ENCODE measurements around the gene GPR35.

The GPR35 gene

DNA sequence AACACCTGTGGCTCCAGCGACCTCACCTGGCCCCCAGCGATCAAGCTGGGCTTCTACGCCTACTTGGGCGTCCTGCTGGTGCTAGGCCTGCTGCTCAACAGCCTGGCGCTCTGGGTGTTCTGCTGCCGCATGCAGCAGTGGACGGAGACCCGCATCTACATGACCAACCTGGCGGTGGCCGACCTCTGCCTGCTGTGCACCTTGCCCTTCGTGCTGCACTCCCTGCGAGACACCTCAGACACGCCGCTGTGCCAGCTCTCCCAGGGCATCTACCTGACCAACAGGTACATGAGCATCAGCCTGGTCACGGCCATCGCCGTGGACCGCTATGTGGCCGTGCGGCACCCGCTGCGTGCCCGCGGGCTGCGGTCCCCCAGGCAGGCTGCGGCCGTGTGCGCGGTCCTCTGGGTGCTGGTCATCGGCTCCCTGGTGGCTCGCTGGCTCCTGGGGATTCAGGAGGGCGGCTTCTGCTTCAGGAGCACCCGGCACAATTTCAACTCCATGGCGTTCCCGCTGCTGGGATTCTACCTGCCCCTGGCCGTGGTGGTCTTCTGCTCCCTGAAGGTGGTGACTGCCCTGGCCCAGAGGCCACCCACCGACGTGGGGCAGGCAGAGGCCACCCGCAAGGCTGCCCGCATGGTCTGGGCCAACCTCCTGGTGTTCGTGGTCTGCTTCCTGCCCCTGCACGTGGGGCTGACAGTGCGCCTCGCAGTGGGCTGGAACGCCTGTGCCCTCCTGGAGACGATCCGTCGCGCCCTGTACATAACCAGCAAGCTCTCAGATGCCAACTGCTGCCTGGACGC, 4.9 kb downstream of the GPR35 start:
- peaks cover 1 to 4% of the 10 kb centered on the region in 2 donors for H3K9me3 ChIP-seq (ENCODE audit: control insufficient read depth in 2 of 2, low read length in 2 of 2)
- no peak overlapping the region for H3K4me3 ChIP-seq (ENCODE audit: low read length in 2 of 2)
- H3K9ac ChIP-seq (ENCODE audit: low read depth in 1 of 2, low read length in 2 of 2): no peak overlapping the region
- no peaks in the 10 kb centered on the region for H3K27me3 ChIP-seq (ENCODE audit: control insufficient read depth in 2 of 2, insufficient read depth in 2 of 2, low read length in 2 of 2)
- H3K36me3 ChIP-seq (ENCODE audit: control insufficient read depth in 2 of 2, insufficient read depth in 2 of 2, low read length in 2 of 2): peaks cover 10 to 14% of the 10 kb centered on the region in 2 donors
- H3K27ac ChIP-seq (ENCODE audit: low read depth in 2 of 2, low read length in 2 of 2): no peak overlapping the region
- no peaks in the 10 kb centered on the region for H3K4me1 ChIP-seq (ENCODE audit: control insufficient read depth in 2 of 2, insufficient read depth in 2 of 2, low read length in 2 of 2)

DNA sequence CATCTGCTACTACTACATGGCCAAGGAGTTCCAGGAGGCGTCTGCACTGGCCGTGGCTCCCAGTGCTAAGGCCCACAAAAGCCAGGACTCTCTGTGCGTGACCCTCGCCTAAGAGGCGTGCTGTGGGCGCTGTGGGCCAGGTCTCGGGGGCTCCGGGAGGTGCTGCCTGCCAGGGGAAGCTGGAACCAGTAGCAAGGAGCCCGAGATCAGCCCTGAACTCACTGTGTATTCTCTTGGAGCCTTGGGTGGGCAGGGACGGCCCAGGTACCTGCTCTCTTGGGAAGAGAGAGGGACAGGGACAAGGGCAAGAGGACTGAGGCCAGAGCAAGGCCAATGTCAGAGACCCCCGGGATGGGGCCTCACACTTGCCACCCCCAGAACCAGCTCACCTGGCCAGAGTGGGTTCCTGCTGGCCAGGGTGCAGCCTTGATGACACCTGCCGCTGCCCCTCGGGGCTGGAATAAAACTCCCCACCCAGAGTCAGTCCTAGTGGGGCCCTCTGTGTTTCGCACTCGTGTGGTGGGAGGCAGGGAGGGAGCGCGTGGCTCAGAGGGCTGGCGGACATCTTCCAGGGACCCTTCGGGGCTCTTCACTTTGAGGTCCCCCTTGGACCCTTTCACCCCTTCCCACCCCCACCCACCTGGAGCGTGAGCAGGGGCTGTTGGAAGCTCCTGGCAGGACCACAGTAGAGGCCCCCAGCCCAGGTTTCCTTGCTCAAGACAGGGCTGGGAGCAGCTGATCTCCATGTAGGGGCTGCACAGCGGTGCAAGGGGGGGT, 5.7 kb downstream of the GPR35 start:
- H3K9ac ChIP-seq (ENCODE audit: low read depth in 1 of 2, low read length in 2 of 2): no peak overlapping the region
- no peaks in the 10 kb centered on the region for H3K27me3 ChIP-seq (ENCODE audit: control insufficient read depth in 2 of 2, insufficient read depth in 2 of 2, low read length in 2 of 2)
- peaks cover 10 to 14% of the 10 kb centered on the region in 2 donors for H3K36me3 ChIP-seq (ENCODE audit: control insufficient read depth in 2 of 2, insufficient read depth in 2 of 2, low read length in 2 of 2)
- H3K9me3 ChIP-seq (ENCODE audit: control insufficient read depth in 2 of 2, low read length in 2 of 2): peaks cover 1 to 4% of the 10 kb centered on the region in 2 donors
- H3K27ac ChIP-seq (ENCODE audit: low read depth in 2 of 2, low read length in 2 of 2): no peak overlapping the region
- H3K4me3 ChIP-seq (ENCODE audit: low read length in 2 of 2): no peak overlapping the region
- no peaks in the 10 kb centered on the region for H3K4me1 ChIP-seq (ENCODE audit: control insufficient read depth in 2 of 2, insufficient read depth in 2 of 2, low read length in 2 of 2)

DNA sequence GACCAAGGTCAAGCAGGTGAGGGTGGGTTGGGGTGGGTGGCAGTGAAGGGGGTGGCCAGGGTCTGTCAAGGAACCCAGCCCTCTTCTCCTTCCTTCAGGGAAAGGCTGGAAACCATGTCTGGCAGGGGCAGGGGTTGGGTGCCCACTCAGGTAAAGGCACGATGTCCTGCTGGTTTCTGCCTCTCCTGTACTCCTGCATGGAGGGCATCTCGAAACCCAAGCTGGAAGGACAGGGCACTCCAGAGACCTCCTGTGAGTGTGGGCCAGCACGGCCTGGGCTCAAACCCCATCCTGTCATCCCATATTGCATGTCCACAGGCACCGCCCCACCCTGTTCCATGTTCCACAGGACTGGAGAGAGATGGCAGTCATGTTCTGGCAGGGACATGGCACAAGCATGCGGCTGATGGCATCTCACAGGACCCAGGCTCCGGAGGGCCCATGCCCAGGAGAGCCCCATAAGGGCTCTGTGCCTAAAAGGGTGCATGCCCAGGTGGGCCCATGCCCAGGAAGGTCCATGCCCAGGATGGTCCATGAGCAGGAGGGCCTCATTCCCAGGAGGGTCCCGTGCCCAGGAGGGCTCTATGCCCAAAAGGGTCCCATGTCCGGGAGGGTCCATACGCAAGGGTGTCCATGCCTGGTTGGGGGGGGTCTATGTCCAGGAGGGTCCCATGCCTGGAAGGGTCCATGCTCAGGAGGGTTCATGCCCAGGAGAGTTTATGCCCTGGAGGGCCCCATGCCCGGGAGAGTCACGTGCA, 6.4 kb downstream of the GPR35 start:
- H3K27ac ChIP-seq (ENCODE audit: low read depth in 2 of 2, low read length in 2 of 2): no peak overlapping the region
- peaks cover 10 to 14% of the 10 kb centered on the region in 2 donors for H3K36me3 ChIP-seq (ENCODE audit: control insufficient read depth in 2 of 2, insufficient read depth in 2 of 2, low read length in 2 of 2)
- peaks cover 1 to 4% of the 10 kb centered on the region in 2 donors for H3K9me3 ChIP-seq (ENCODE audit: control insufficient read depth in 2 of 2, low read length in 2 of 2)
- no peaks in the 10 kb centered on the region for H3K27me3 ChIP-seq (ENCODE audit: control insufficient read depth in 2 of 2, insufficient read depth in 2 of 2, low read length in 2 of 2)
- no peak overlapping the region for H3K4me3 ChIP-seq (ENCODE audit: low read length in 2 of 2)
- H3K4me1 ChIP-seq (ENCODE audit: control insufficient read depth in 2 of 2, insufficient read depth in 2 of 2, low read length in 2 of 2): no peaks in the 10 kb centered on the region
- H3K9ac ChIP-seq (ENCODE audit: low read depth in 1 of 2, low read length in 2 of 2): no peak overlapping the region

DNA sequence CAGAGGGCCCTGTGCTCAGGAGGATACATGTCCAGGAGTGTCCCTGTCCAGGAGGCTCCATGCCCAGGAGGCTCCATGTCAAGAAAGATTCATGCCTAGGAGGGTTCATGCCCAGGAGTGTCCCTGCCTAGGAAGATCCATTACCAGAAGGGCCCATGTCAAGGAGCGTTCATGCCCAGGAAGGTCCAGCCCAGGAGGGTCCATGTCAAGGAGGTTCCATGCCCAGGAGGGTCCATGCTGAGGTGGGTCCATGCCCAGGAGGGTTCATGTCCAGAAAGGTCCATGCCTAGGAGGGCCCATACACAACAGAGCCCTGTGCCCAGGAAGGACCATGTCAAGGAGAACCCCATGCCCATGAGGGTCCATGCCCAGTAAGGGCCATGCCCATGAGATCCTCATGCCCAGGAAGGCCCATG, 7.0 kb downstream of the GPR35 start:
- no peaks in the 10 kb centered on the region for H3K4me1 ChIP-seq (ENCODE audit: control insufficient read depth in 2 of 2, insufficient read depth in 2 of 2, low read length in 2 of 2)
- H3K27me3 ChIP-seq (ENCODE audit: control insufficient read depth in 2 of 2, insufficient read depth in 2 of 2, low read length in 2 of 2): no peaks in the 10 kb centered on the region
- no peak overlapping the region for H3K27ac ChIP-seq (ENCODE audit: low read depth in 2 of 2, low read length in 2 of 2)
- peaks cover 10 to 11% of the 10 kb centered on the region in 2 donors for H3K36me3 ChIP-seq (ENCODE audit: control insufficient read depth in 2 of 2, insufficient read depth in 2 of 2, low read length in 2 of 2)
- H3K9me3 ChIP-seq (ENCODE audit: control insufficient read depth in 2 of 2, low read length in 2 of 2): peaks cover 1 to 4% of the 10 kb centered on the region in 2 donors
- H3K9ac ChIP-seq (ENCODE audit: low read depth in 1 of 2, low read length in 2 of 2): no peak overlapping the region
- H3K4me3 ChIP-seq (ENCODE audit: low read length in 2 of 2): no peak overlapping the region

DNA sequence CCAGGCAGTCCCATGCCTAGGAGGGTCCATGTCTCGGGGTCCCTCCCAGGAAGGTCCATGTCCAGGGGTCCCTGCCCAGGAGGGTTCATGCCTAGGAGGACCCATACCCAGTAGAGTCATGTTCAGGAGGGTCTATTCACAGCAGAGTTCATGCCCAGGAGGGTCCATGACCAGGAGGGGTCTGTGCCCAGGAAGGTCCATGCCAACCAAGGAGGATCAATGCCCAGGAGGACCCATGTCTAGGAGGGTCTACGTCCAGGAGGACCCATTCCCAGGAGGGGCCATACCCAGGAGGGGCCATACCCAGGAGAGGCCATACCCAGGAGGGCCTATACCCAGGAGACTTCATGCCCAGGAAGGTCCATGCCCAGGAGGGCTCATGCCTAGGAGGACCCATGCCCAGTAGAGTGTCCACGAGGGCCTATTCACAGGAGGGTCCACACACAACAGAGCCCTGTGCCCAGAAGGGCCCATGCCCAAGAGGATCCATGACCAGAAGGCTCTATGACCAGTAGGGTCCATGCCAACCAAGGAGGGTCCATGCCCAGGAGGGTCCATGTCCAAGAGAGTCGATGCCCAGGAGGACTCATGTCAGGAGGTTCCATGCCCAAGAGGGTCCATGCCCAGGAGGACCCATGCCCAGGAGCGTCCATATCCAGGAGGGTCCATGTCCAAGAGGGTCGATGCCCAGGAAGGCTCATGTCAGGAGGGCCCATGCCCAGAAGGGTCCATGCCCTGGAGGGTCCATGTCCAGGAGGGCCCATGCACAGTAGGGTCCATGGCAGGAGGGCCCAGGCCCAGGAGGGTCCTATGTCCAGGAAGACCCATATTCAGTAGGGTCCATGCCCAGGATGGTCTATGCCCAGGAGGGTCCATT, 10.1 kb downstream of the GPR35 start:
- Histone ChIP-seq H3K4me1 (ENCODE audit: control insufficient read depth in 2 of 2, insufficient read depth in 2 of 2, low read length in 2 of 2) (no peaks in the 10 kb centered on the region), H3K27ac (ENCODE audit: low read depth in 2 of 2, low read length in 2 of 2) (no peak overlapping the region), H3K27me3 (ENCODE audit: control insufficient read depth in 2 of 2, insufficient read depth in 2 of 2, low read length in 2 of 2) (peaks cover 0 to 4% of the 10 kb centered on the region in 2 donors), H3K9ac (ENCODE audit: low read depth in 1 of 2, low read length in 2 of 2) (no peak overlapping the region), H3K9me3 (ENCODE audit: control insufficient read depth in 2 of 2, low read length in 2 of 2) (peaks cover 1 to 4% of the 10 kb centered on the region in 2 donors), H3K36me3 (ENCODE audit: control insufficient read depth in 2 of 2, insufficient read depth in 2 of 2, low read length in 2 of 2) (peaks cover 3 to 5% of the 10 kb centered on the region in 2 donors), H3K4me3 (ENCODE audit: low read length in 2 of 2) (no peak overlapping the region)

DNA sequence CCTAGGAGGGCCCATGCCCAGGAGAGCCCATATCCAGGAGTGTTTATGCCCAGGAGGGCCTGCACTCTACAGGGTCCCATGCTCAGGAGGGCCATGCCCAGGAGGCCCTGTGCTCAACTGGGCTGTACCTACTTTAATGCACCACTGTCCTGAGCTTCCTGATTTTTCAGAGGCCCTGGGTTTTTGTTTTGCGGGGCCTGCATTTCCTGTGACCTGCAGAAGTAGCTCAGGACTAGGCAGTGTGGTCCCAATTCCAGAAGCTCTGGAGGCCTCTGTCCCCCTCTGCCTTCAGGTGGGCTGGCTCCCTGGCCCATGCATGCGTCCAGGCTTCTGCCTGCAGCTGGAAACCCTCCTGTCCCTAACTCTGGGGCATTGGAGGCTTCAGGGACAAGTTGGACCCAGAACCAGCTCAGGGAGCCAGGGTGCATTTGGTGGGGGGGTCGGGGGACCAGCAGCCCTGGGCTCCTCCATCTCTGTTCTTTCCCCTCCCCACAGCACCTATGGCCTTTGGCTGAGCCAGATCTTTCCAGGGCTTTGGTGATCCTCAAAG, 10.8 kb downstream of the GPR35 start:
- Histone ChIP-seq H3K27ac (ENCODE audit: low read depth in 2 of 2, low read length in 2 of 2) (no peak overlapping the region), H3K27me3 (ENCODE audit: control insufficient read depth in 2 of 2, insufficient read depth in 2 of 2, low read length in 2 of 2) (peaks cover 0 to 4% of the 10 kb centered on the region in 2 donors), H3K9me3 (ENCODE audit: control insufficient read depth in 2 of 2, low read length in 2 of 2) (peaks cover 1 to 4% of the 10 kb centered on the region in 2 donors), H3K36me3 (ENCODE audit: control insufficient read depth in 2 of 2, insufficient read depth in 2 of 2, low read length in 2 of 2) (peaks cover 0 to 3% of the 10 kb centered on the region in 2 donors), H3K4me3 (ENCODE audit: low read length in 2 of 2) (no peak overlapping the region), H3K9ac (ENCODE audit: low read depth in 1 of 2, low read length in 2 of 2) (no peak overlapping the region), H3K4me1 (ENCODE audit: control insufficient read depth in 2 of 2, insufficient read depth in 2 of 2, low read length in 2 of 2) (no peaks in the 10 kb centered on the region)

DNA sequence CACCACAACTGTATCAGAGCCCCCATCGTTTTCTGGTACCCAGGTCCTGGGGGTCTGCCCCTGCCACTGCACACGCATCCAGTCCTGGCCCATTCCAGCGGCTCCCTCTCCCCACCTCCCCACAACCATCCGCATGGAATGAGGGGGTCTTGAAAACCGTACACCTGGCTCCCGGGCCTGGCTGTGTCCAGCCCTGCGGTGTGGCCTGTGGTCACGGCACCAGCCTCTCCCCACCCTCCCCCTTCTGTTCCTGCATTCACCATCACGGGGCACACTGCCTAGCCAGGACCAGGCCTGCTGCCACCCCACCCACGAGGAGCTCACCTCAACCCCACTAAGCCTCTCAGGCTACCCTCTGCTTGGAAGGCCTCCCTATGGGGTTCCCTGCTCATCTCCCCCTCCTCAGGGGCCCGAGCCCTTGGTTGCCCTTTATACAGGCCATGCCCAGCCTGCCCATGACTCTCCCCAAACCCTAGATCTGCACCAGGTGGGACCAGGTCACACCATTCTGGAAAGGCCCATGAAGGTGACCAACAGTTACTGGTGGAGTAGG, 11.4 kb downstream of the GPR35 start:
- no peak overlapping the region for H3K4me3 ChIP-seq (ENCODE audit: low read length in 2 of 2)
- H3K27me3 ChIP-seq (ENCODE audit: control insufficient read depth in 2 of 2, insufficient read depth in 2 of 2, low read length in 2 of 2): peaks cover 0 to 4% of the 10 kb centered on the region in 2 donors
- H3K36me3 ChIP-seq (ENCODE audit: control insufficient read depth in 2 of 2, insufficient read depth in 2 of 2, low read length in 2 of 2): peaks cover 0 to 2% of the 10 kb centered on the region in 2 donors
- no peak overlapping the region for H3K9ac ChIP-seq (ENCODE audit: low read depth in 1 of 2, low read length in 2 of 2)
- H3K4me1 ChIP-seq (ENCODE audit: control insufficient read depth in 2 of 2, insufficient read depth in 2 of 2, low read length in 2 of 2): no peaks in the 10 kb centered on the region
- peaks cover 1 to 4% of the 10 kb centered on the region in 2 donors for H3K9me3 ChIP-seq (ENCODE audit: control insufficient read depth in 2 of 2, low read length in 2 of 2)
- no peak overlapping the region for H3K27ac ChIP-seq (ENCODE audit: low read depth in 2 of 2, low read length in 2 of 2)

DNA sequence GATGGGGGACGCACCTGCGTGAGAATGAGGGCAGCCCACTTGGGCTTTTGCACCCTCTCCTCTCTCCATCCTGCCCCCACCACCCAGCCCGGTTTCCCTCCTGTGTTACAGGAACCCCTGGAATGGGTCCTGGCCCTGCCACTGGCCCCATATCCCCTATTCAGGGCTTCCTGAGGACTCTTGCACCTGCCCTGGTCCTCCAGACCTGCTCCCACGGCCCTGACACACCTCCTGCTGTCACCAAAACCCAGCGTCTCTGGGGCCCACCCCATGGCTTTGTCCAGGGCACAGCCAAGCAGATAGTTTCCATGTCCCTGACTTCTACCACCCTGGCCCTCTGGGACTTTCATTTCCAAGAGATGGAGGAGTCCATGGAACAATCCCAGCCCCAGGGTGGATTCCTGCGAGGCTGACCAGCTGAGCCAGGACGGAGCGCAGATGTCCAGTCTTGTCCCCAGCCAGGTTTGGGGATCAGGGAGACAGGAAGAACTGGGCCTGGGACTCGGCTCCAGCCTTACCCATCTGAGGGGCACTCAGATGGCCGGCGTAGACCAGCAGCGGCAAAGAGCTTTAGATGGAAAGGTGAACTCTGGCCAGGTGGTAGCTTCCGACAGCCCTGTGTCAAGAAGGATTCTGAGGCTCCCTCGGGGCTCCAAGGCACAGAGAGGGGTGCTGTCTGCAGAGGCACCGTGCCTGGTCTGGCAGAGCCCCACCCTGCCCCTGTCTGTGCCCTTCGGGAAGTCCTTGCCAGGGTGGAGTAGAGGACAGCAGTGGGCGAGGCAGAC, 12.0 kb downstream of the GPR35 start:
- Histone ChIP-seq H3K9ac (ENCODE audit: low read depth in 1 of 2, low read length in 2 of 2) (no peak overlapping the region), H3K27me3 (ENCODE audit: control insufficient read depth in 2 of 2, insufficient read depth in 2 of 2, low read length in 2 of 2) (peaks cover 0 to 4% of the 10 kb centered on the region in 2 donors), H3K4me3 (ENCODE audit: low read length in 2 of 2) (no peak overlapping the region), H3K27ac (ENCODE audit: low read depth in 2 of 2, low read length in 2 of 2) (no peak overlapping the region), H3K36me3 (ENCODE audit: control insufficient read depth in 2 of 2, insufficient read depth in 2 of 2, low read length in 2 of 2) (no peaks in the 10 kb centered on the region), H3K9me3 (ENCODE audit: control insufficient read depth in 2 of 2, low read length in 2 of 2) (peaks cover 1 to 4% of the 10 kb centered on the region in 2 donors), H3K4me1 (ENCODE audit: control insufficient read depth in 2 of 2, insufficient read depth in 2 of 2, low read length in 2 of 2) (no peaks in the 10 kb centered on the region)

Data from mucosa of rectum (tissue), 2 donors.